Endodermal cell (in vitro differentiated cells): Measurements from ENCODE around the gene COPE. TPM values are rescaled to one million over a fixed set of nuclear protein-coding genes. Genes with fewer than 3 reads are reported as not detected.

Source experiments
- DNase-seq: peaks from one replicate; pipeline ENCODE4 v3.0.0-alpha.2; 2017
- H3K27ac ChIP-seq: 2 replicates; pipeline ENCODE4 v1.5.1; 2013; ENCODE audit warnings: mild to moderate bottlenecking, low read depth, low read length, moderate library complexity
- H3K27me3 ChIP-seq: 2 replicates; pipeline ENCODE4 v1.6.1; 2013; ENCODE audit warnings: mild to moderate bottlenecking, low read length, moderate library complexity; ENCODE audit not compliant: insufficient read depth, control insufficient read depth, poor library complexity, severe bottlenecking
- H3K36me3 ChIP-seq: 2 replicates; pipeline ENCODE4 v1.7.0; 2013; ENCODE audit warnings: mild to moderate bottlenecking, low read length, moderate library complexity; ENCODE audit not compliant: control insufficient read depth, insufficient read depth
- H3K4me1 ChIP-seq: one replicate; pipeline ENCODE4 v1.7.0; 2013; ENCODE audit warnings: low read length; ENCODE audit not compliant: control insufficient read depth, insufficient read depth
- H3K4me3 ChIP-seq: 2 replicates; pipeline ENCODE4 v1.5.1; 2013; ENCODE audit warnings: mild to moderate bottlenecking, low read length, moderate library complexity
- H3K9ac ChIP-seq: 2 replicates; pipeline ENCODE4 v1.6.1; 2013; ENCODE audit warnings: mild to moderate bottlenecking, low read length, moderate library complexity; ENCODE audit not compliant: poor library complexity, severe bottlenecking; ENCODE audit errors: extremely low read depth
- H3K9me3 ChIP-seq: 2 replicates; pipeline ENCODE4 v1.6.1; 2013; ENCODE audit warnings: mild to moderate bottlenecking, low read length, moderate library complexity; ENCODE audit not compliant: control insufficient read depth
- H3K27ac Mint-ChIP-seq: 2 replicates; pipeline ENCODE4 v1.8.0; 2020; ENCODE audit warnings: mixed read lengths
- H3K27me3 Mint-ChIP-seq: 2 replicates; pipeline ENCODE4 v1.8.0; 2021; ENCODE audit warnings: mild to moderate bottlenecking, mixed read lengths; ENCODE audit not compliant: insufficient read depth
- H3K36me3 Mint-ChIP-seq: 2 replicates; pipeline ENCODE4 v1.8.0; 2020; ENCODE audit warnings: low read depth, mixed read lengths
- H3K4me1 Mint-ChIP-seq: 2 replicates; pipeline ENCODE4 v1.8.0; 2020; ENCODE audit warnings: mixed read lengths
- H3K4me3 Mint-ChIP-seq: 2 replicates; pipeline ENCODE4 v1.8.0; 2020; ENCODE audit warnings: mild to moderate bottlenecking, moderate library complexity, mixed read lengths
- H3K9me3 Mint-ChIP-seq: 2 replicates; pipeline ENCODE4 v1.8.0; 2020; ENCODE audit warnings: mild to moderate bottlenecking, mixed read lengths
- WGBS, 2 experiments: methylation state at CpG; one replicate each; pipeline versions ENCODE4 v1.1.5 to v1.1.7; 2013; ENCODE audit warnings: missing lambda C conversion rate in 2 of 2, mixed read lengths in 1 of 2; ENCODE audit not compliant: insufficient coverage in 1 of 2, insufficient read length in 1 of 2; 5-methylcytosine and 5-hydroxymethylcytosine counted together
- total RNA-seq, 2 donors: library from RNA; stranded (reverse); fragmentation: NEBNext Ultra II Directional in 1 of 2; extraction: Animal tissue kit (Norgen Biotek cat#: 25700) in 1 of 2; gene quantifications; 2 replicates in 1 of 2; 3 replicates in 1 of 2; pipeline ENCODE4 v1.2.1, GENCODE V29; 2021
- TF ChIP-seq, protein P1 (sequence below): fragments of 200-600 bp; sonication (generic); conservative IDR thresholded peaks from 2 replicates; pipeline ENCODE4 v1.5.0; 2021; ENCODE audit warnings: antibody characterized with exemption, mild to moderate bottlenecking

Gene COPE
- total RNA-seq, 2 donors from 2014 or later = 226 to 241 TPM

DNA sequence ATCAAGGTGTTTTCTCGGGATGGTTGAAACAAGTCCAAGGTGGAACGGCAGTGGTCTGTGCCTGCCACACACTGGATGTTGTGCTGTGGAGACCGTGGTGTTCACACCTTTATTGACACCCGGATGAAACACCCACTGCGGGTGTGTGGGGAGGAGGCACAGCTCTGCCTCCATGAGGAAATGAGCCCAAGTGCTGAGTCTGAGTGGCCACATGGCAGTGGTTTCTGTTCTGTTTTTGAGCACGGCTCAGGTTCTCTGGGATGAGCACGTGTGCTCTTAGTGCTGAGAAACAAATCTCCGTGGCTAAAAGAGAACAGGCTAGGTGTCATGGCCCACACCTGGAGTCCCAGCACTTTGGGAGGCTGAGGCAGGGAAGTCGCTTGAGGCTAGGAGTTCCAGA lies 58.0 kb downstream of the COPE start:
- DNase-seq = no peak
- Histone ChIP-seq H3K36me3 (peaks cover 85% of the 10 kb centered on the region), H3K4me3 (no peak overlapping the region), H3K9me3 (no peaks in the 10 kb centered on the region), H3K9ac (no peak overlapping the region), H3K27me3 (no peaks in the 10 kb centered on the region), H3K4me1 (no peaks in the 10 kb centered on the region), H3K27ac (no peak overlapping the region)
- Mint-ChIP-seq H3K27ac (no peak overlapping the region), H3K36me3 (peaks cover 62% of the 10 kb centered on the region), H3K27me3 (no peaks in the 10 kb centered on the region), H3K9me3 (no peaks in the 10 kb centered on the region), H3K4me1 (no peaks in the 10 kb centered on the region), H3K4me3 (no peak overlapping the region)
- TF ChIP-seq, protein P1, sequence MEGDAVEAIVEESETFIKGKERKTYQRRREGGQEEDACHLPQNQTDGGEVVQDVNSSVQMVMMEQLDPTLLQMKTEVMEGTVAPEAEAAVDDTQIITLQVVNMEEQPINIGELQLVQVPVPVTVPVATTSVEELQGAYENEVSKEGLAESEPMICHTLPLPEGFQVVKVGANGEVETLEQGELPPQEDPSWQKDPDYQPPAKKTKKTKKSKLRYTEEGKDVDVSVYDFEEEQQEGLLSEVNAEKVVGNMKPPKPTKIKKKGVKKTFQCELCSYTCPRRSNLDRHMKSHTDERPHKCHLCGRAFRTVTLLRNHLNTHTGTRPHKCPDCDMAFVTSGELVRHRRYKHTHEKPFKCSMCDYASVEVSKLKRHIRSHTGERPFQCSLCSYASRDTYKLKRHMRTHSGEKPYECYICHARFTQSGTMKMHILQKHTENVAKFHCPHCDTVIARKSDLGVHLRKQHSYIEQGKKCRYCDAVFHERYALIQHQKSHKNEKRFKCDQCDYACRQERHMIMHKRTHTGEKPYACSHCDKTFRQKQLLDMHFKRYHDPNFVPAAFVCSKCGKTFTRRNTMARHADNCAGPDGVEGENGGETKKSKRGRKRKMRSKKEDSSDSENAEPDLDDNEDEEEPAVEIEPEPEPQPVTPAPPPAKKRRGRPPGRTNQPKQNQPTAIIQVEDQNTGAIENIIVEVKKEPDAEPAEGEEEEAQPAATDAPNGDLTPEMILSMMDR = no peak
- 96 to 98% methylated on average over 9 of the region's 9 CpGs for whole genome bisulfite sequencing, 2 experiments

DNA sequence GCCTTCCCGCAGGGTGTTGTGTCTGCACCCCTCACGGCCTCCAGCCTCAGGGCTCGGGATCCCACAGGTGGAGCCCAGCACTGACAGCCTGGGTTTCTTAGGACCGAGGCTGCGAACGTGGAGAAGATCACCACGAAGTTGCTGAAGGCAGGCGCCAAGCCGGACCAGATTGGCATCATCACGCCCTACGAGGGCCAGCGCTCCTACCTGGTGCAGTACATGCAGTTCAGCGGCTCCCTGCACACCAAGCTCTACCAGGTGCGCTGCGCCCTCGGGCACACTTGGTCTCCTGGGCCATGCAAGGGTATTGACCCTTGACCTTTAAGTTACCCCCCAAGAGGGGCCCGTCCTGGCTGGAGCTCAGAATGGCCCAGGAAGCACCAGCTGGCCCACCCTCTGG lies 58.5 kb downstream of the COPE start:
- H3K4me3 ChIP-seq = no peak overlapping the region
- no peak overlapping the region for H3K27ac Mint-ChIP-seq
- no peaks in the 10 kb centered on the region for H3K4me1 ChIP-seq
- H3K9me3 ChIP-seq = no peaks in the 10 kb centered on the region
- TF ChIP-seq, protein P1 = no peak
- H3K4me3 Mint-ChIP-seq = no peak overlapping the region
- no peak overlapping the region for H3K27ac ChIP-seq
- no peaks in the 10 kb centered on the region for H3K4me1 Mint-ChIP-seq
- DNase-seq = no peak
- peaks cover 65% of the 10 kb centered on the region for H3K36me3 Mint-ChIP-seq
- no peak overlapping the region for H3K9ac ChIP-seq
- 93 to 96% methylated on average over 13 to 17 of the region's 17 CpGs for WGBS, 2 experiments
- no peaks in the 10 kb centered on the region for H3K27me3 Mint-ChIP-seq
- H3K27me3 ChIP-seq = no peaks in the 10 kb centered on the region
- peaks cover 85% of the 10 kb centered on the region for H3K36me3 ChIP-seq
- H3K9me3 Mint-ChIP-seq = no peaks in the 10 kb centered on the region

DNA sequence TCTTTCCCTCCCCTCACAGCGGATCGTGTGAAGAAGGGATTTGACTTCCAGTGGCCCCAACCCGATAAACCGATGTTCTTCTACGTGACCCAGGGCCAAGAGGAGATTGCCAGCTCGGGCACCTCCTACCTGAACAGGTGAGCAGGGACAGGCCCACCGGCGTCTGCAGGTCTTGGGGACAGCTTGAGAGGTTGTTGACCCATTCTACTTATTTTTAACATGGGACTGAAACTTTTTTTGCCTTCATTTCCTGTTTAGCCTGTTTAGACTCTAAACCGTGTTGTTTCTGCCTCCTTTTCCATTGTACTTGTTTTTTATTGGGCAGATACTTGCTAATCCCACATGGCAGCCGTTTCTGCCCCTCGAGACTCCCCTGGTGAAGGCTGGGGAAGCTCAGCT lies 58.9 kb downstream of the COPE start:
- no peaks in the 10 kb centered on the region for H3K4me1 Mint-ChIP-seq
- H3K4me3 Mint-ChIP-seq = no peak overlapping the region
- peaks cover 69% of the 10 kb centered on the region for H3K36me3 Mint-ChIP-seq
- no peak overlapping the region for H3K9ac ChIP-seq
- H3K27ac Mint-ChIP-seq = no peak overlapping the region
- H3K36me3 ChIP-seq = peaks cover 86% of the 10 kb centered on the region
- no peaks in the 10 kb centered on the region for H3K9me3 ChIP-seq
- no peak overlapping the region for H3K27ac ChIP-seq
- H3K4me3 ChIP-seq = no peak overlapping the region
- no peaks in the 10 kb centered on the region for H3K27me3 ChIP-seq
- no peak for DNase-seq
- H3K9me3 Mint-ChIP-seq = no peaks in the 10 kb centered on the region
- 93 to 100% methylated on average over 8 to 11 of the region's 11 CpGs for WGBS, 2 experiments
- no peaks in the 10 kb centered on the region for H3K27me3 Mint-ChIP-seq
- H3K4me1 ChIP-seq = no peaks in the 10 kb centered on the region
- TF ChIP-seq, protein P1 = no peak
